SU-DHL-6 (cell line): ENCODE data around the gene GPR137.

Experiments
- H2AFZ ChIP-seq: fragments of 200-600 bp; sonication (generic); 2 replicates; pipeline ENCODE4 v1.6.1; 2014; ENCODE audit warnings: low read depth, mild to moderate bottlenecking, moderate library complexity, mixed read lengths, antibody characterized with exemption, low read length; ENCODE audit not compliant: severe bottlenecking
- H3F3A ChIP-seq: fragments of 200-600 bp; shearing (Covaris generic); 2 replicates; pipeline ENCODE4 v1.6.0; 2016; ENCODE audit warnings: antibody characterized with exemption, mild to moderate bottlenecking; ENCODE audit not compliant: insufficient read depth
- H3K27ac ChIP-seq: fragments of 200-600 bp; sonication (generic); 2 replicates; pipeline ENCODE4 v1.5.1; 2016; ENCODE audit warnings: low read depth, mild to moderate bottlenecking, low read length, moderate library complexity, mixed read lengths
- H3K27me3 ChIP-seq: fragments of 200-600 bp; sonication (generic), shearing (Covaris generic); 2 replicates; pipeline ENCODE4 v1.6.0; 2014; ENCODE audit warnings: mild to moderate bottlenecking, low read length
- H3K36me3 ChIP-seq: fragments of 200-600 bp; sonication (generic); 2 replicates; pipeline ENCODE4 v1.6.1; 2014; ENCODE audit warnings: mild to moderate bottlenecking, low read length, mixed read lengths
- H3K4me2 ChIP-seq: fragments of 300-600, 200-600 bp; shearing (Covaris generic), sonication (generic); 2 replicates; pipeline ENCODE4 v1.6.0; 2014; ENCODE audit warnings: low read length, low read depth, mild to moderate bottlenecking; ENCODE audit not compliant: poor library complexity, severe bottlenecking
- H3K4me3 ChIP-seq: fragments of 200-600 bp; sonication (generic); 2 replicates; pipeline ENCODE4 v1.5.1; 2014; ENCODE audit warnings: antibody characterized with exemption, low read length, mild to moderate bottlenecking, mixed read lengths; ENCODE audit not compliant: insufficient read depth, poor library complexity, severe bottlenecking
- H3K79me2 ChIP-seq: fragments of 200-600 bp; sonication (generic); 2 replicates; pipeline ENCODE4 v1.6.1; 2014; ENCODE audit warnings: mild to moderate bottlenecking, low read length, moderate library complexity; ENCODE audit not compliant: insufficient read depth
- H3K9ac ChIP-seq: fragments of 200-600 bp; sonication (generic); 2 replicates; pipeline ENCODE4 v1.7.0; 2014; ENCODE audit warnings: mild to moderate bottlenecking, low read length
- H3K9me2 ChIP-seq: fragments of 200-600 bp; sonication (generic); replicated peaks from 2 replicates; pipeline ENCODE4 v1.6.1; 2014; ENCODE audit warnings: low read length; ENCODE audit not compliant: insufficient read depth
- H3K9me3 ChIP-seq: fragments of 200-600 bp; sonication (generic); 2 replicates; pipeline ENCODE4 v1.6.1; 2014; ENCODE audit warnings: low read length, mixed read lengths; ENCODE audit not compliant: insufficient read depth
- H4K20me1 ChIP-seq: fragments of 200-600 bp; sonication (generic); 2 replicates; pipeline ENCODE4 v1.6.1; 2014; ENCODE audit warnings: low read depth, mild to moderate bottlenecking, antibody characterized with exemption, low read length, moderate library complexity, mixed read lengths
- EZH2phosphoT487 ChIP-seq: fragments of 200-600 bp; sonication (generic), shearing (Covaris generic); conservative IDR thresholded peaks from 2 replicates; pipeline ENCODE4 v1.6.1; 2018; ENCODE audit warnings: mild to moderate bottlenecking, antibody characterized with exemption, low read length, moderate library complexity, mixed read lengths
- TF ChIP-seq, protein P1 (sequence below): fragments of 200-600 bp; sonication (generic); IDR thresholded peaks from one replicate; pipeline ENCODE4 v1.5.1; 2017; ENCODE audit warnings: antibody characterized with exemption, mild to moderate bottlenecking, low read length, moderate library complexity; ENCODE audit not compliant: insufficient read depth, poor library complexity, severe bottlenecking

GPR137 gene

DNA sequence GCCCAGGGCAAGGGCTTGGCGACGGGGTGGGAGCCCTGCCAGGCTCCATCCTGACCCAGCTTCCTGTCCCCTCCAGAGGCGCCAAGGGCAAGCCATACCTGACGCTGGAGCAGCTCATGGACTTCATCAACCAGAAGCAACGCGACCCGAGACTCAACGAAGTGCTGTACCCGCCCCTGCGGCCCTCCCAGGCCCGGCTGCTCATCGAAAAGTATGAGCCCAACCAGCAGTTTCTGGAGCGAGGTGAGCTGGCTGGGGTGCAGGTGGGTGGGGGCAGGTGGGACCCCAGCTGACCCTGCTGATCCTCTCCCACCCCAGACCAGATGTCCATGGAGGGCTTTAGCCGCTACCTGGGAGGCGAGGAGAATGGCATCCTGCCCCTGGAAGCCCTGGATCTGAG is 29.3 kb upstream of the GPR137 start:
- no peak overlapping the region for H3K27ac ChIP-seq
- H3K4me3 ChIP-seq: no peak overlapping the region
- no peak overlapping the region for H2AFZ ChIP-seq
- no peaks in the 10 kb centered on the region for H3K9me2 ChIP-seq
- no peaks in the 10 kb centered on the region for H3K27me3 ChIP-seq
- TF ChIP-seq, protein P1, sequence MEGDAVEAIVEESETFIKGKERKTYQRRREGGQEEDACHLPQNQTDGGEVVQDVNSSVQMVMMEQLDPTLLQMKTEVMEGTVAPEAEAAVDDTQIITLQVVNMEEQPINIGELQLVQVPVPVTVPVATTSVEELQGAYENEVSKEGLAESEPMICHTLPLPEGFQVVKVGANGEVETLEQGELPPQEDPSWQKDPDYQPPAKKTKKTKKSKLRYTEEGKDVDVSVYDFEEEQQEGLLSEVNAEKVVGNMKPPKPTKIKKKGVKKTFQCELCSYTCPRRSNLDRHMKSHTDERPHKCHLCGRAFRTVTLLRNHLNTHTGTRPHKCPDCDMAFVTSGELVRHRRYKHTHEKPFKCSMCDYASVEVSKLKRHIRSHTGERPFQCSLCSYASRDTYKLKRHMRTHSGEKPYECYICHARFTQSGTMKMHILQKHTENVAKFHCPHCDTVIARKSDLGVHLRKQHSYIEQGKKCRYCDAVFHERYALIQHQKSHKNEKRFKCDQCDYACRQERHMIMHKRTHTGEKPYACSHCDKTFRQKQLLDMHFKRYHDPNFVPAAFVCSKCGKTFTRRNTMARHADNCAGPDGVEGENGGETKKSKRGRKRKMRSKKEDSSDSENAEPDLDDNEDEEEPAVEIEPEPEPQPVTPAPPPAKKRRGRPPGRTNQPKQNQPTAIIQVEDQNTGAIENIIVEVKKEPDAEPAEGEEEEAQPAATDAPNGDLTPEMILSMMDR: no peak
- TF ChIP-seq EZH2phosphoT487: no peak
- H3K79me2 ChIP-seq: peaks cover 9% of the 10 kb centered on the region; the same call in 1 of the 2 replicates
- H3K9me3 ChIP-seq: no peaks in the 10 kb centered on the region
- H3K36me3 ChIP-seq: no peaks in the 10 kb centered on the region
- H4K20me1 ChIP-seq: no peaks in the 10 kb centered on the region
- no peak overlapping the region for H3K4me2 ChIP-seq
- 0 out of 2 replicates have a peak, but pooled peaks cover 3% of the 10 kb centered on the region for H3F3A ChIP-seq
- no peak overlapping the region for H3K9ac ChIP-seq

- no peaks in the 10 kb centered on the region for H3K9me2 ChIP-seq
- no peak overlapping the region for H3K4me3 ChIP-seq
- no peaks in the 10 kb centered on the region for H3K27me3 ChIP-seq
- H4K20me1 ChIP-seq: no peaks in the 10 kb centered on the region
- no peaks in the 10 kb centered on the region for H3F3A ChIP-seq
- no peak overlapping the region for H2AFZ ChIP-seq
- H3K79me2 ChIP-seq: no peaks in the 10 kb centered on the region
- no peaks in the 10 kb centered on the region for H3K36me3 ChIP-seq
- no peaks in the 10 kb centered on the region for H3K9me3 ChIP-seq
- no peak overlapping the region for H3K4me2 ChIP-seq
- H3K27ac ChIP-seq: no peak overlapping the region
- TF ChIP-seq, protein P1: no peak
- no peak for TF ChIP-seq EZH2phosphoT487
- no peak overlapping the region for H3K9ac ChIP-seq
These were observed 27.3 kb upstream of the GPR137 start for GRCh38 chr11:64258356-64258755.

GRCh38 chr11:64258946-64259532 is 26.6 kb upstream of the GPR137 start:
- no peak overlapping the region for H2AFZ ChIP-seq
- H3K27ac ChIP-seq: no peak overlapping the region
- no peak overlapping the region for H3K4me3 ChIP-seq
- no peaks in the 10 kb centered on the region for H3F3A ChIP-seq
- H3K36me3 ChIP-seq: no peaks in the 10 kb centered on the region
- no peak for TF ChIP-seq EZH2phosphoT487
- TF ChIP-seq, protein P1: no peak
- no peak overlapping the region for H3K4me2 ChIP-seq
- H4K20me1 ChIP-seq: no peaks in the 10 kb centered on the region
- H3K9ac ChIP-seq: no peak overlapping the region
- no peaks in the 10 kb centered on the region for H3K9me3 ChIP-seq
- no peaks in the 10 kb centered on the region for H3K79me2 ChIP-seq
- H3K27me3 ChIP-seq: no peaks in the 10 kb centered on the region
- H3K9me2 ChIP-seq: no peaks in the 10 kb centered on the region
